ENCODE results near the gene PINK1.

DNA sequence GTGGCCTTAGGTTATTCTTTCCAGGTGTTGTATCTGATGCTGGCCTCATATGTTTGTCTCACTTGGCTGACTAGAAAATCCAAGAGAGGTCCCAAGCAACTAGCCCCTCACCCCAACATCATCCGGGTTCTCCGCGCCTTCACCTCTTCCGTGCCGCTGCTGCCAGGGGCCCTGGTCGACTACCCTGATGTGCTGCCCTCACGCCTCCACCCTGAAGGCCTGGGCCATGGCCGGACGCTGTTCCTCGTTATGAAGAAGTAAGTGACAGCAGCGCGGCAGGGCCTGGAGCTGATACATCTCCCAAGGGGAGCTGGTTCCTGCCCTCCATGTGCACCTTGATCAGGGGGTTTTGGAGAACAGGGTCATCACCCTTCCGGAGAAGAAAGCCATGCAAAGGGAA, 11.2 kb downstream of the PINK1 start:
- TF ChIP-seq, protein P1, sequence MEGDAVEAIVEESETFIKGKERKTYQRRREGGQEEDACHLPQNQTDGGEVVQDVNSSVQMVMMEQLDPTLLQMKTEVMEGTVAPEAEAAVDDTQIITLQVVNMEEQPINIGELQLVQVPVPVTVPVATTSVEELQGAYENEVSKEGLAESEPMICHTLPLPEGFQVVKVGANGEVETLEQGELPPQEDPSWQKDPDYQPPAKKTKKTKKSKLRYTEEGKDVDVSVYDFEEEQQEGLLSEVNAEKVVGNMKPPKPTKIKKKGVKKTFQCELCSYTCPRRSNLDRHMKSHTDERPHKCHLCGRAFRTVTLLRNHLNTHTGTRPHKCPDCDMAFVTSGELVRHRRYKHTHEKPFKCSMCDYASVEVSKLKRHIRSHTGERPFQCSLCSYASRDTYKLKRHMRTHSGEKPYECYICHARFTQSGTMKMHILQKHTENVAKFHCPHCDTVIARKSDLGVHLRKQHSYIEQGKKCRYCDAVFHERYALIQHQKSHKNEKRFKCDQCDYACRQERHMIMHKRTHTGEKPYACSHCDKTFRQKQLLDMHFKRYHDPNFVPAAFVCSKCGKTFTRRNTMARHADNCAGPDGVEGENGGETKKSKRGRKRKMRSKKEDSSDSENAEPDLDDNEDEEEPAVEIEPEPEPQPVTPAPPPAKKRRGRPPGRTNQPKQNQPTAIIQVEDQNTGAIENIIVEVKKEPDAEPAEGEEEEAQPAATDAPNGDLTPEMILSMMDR (IDR thresholded peaks at IDR 0.05; ENCODE audit: low read length), result no peak
- TF ChIP-seq EZH2 (IDR thresholded peaks at IDR 0.05; ENCODE audit: borderline replicate concordance, low read length), result no peak

All from OCI-LY1 (cell line).